Testis (tissue), 3 donors: ENCODE results near the gene ATP1B3. TPM values are rescaled to one million over a fixed set of nuclear protein-coding genes. Genes with fewer than 3 reads are reported as not detected.

Source experiments
- DNase-seq: peaks from one replicate; pipeline ENCODE4 v3.0.0-alpha.2; 2019
- H3K27ac ChIP-seq, 2 donors: fragments of 200-600 bp; sonication (generic); one replicate each; pipeline ENCODE4 v1.5.1; 2019
- H3K27me3 ChIP-seq: fragments of 200-600 bp; sonication (generic); one replicate; pipeline ENCODE4 v1.5.1; 2019
- H3K36me3 ChIP-seq: fragments of 200-600 bp; sonication (generic); one replicate; pipeline ENCODE4 v1.5.1; 2017; ENCODE audit warnings: low read depth; ENCODE audit errors: missing control alignments
- H3K4me1 ChIP-seq: fragments of 200-600 bp; sonication (generic); one replicate; pipeline ENCODE4 v1.5.1; 2019
- H3K4me3 ChIP-seq, 2 donors: fragments of 200-600 bp; sonication (generic); one replicate each; pipeline ENCODE4 v1.5.1; 2017 to 2019
- H3K9me3 ChIP-seq: fragments of 200-600 bp; sonication (generic); one replicate; pipeline ENCODE4 v1.5.1; 2017
- CTCF ChIP-seq, 3 experiments: fragments of 450-650 bp in 2 of 3; fragments of 200-600 bp in 1 of 3; sonication (generic) in 1 of 3; IDR thresholded peaks; one replicate each; pipeline ENCODE4 v1.5.1; 2016 to 2019; ENCODE audit warnings: antibody characterized with exemption in 3 of 3, mild to moderate bottlenecking in 2 of 3, moderate library complexity in 1 of 3
- POLR2A ChIP-seq: fragments of 450-650 bp; IDR thresholded peaks from one replicate; pipeline ENCODE4 v1.6.1; 2017; ENCODE audit warnings: antibody characterized with exemption, mild to moderate bottlenecking, moderate library complexity
- WGBS, 2 donors: methylation state at CpG; one replicate each; pipeline ENCODE4 v1.1.5; 2018; 5-methylcytosine and 5-hydroxymethylcytosine counted together
- intact Hi-C: fragments of 100-400 bp; cut with DNase I; formaldehyde crosslinking; loops from one replicate; pipeline ENCODE4 v1.15.1; 2023; ENCODE audit warnings: low total_unique reads
- polyA plus RNA-seq: library from polyadenylated mRNA; stranded (reverse); fragments of 350-450 nt; fragmentation: Illumina TruSeq; extraction: RNeasy Lipid Tissue Mini Kit (QIAGEN cat#74804); gene quantifications from one replicate; pipeline ENCODE4 v1.2.3, GENCODE V29; 2014; ENCODE audit warnings: low read depth, low replicate concordance; ENCODE audit not compliant: insufficient read depth
- total RNA-seq, 2 donors: library from RNA; depleted of rRNA; stranded (reverse); fragments of >200 nt; gene quantifications; one replicate each; pipeline ENCODE4 v1.2.3, GENCODE V29; 2016

The ATP1B3 gene
- total and polyA plus RNA-seq, 3 donors from 2014 or later, result 47.1 to 147 (median 79.5) TPM

GRCh38 chr3:141854599-141854998 lies 21.8 kb upstream of the ATP1B3 start:
- H3K36me3 ChIP-seq, result no peaks in the 10 kb centered on the region
- no peaks in the 10 kb centered on the region for H3K27me3 ChIP-seq
- DNase-seq, result no peak
- H3K4me3 ChIP-seq, result no peak overlapping the region
- TF ChIP-seq CTCF (IDR thresholded peaks at IDR 0.05) (no peak), POLR2A (no peak)
- intact Hi-C loops, result no loop called here
- 92 to 100% methylated on average over 1 of the region's 1 CpG for WGBS, 2 donors
- no peaks in the 10 kb centered on the region for H3K9me3 ChIP-seq
- H3K4me1 ChIP-seq, result no peaks in the 10 kb centered on the region
- no peak overlapping the region for H3K27ac ChIP-seq

- TF ChIP-seq POLR2A, result no peak
- no peak for TF ChIP-seq CTCF (IDR thresholded peaks at IDR 0.05)
- no peak for DNase-seq
- Histone ChIP-seq H3K27me3 (no peaks in the 10 kb centered on the region), H3K4me1 (no peaks in the 10 kb centered on the region), H3K9me3 (no peaks in the 10 kb centered on the region), H3K4me3 (no peak overlapping the region), H3K27ac (no peak overlapping the region), H3K36me3 (no peaks in the 10 kb centered on the region)
- WGBS, 2 donors, result 86 to 89% methylated on average over 2 of the region's 2 CpGs
- intact Hi-C loops, result no loop called here
Observed at GRCh38 chr3:141858312-141858711, 18.1 kb upstream of the ATP1B3 start.

GRCh38 chr3:141859651-141860050 lies 16.8 kb upstream of the ATP1B3 start:
- Histone ChIP-seq H3K4me1 (no peaks in the 10 kb centered on the region), H3K36me3 (no peaks in the 10 kb centered on the region), H3K9me3 (no peaks in the 10 kb centered on the region), H3K27me3 (no peaks in the 10 kb centered on the region), H3K4me3 (no peak overlapping the region), H3K27ac (no peak overlapping the region)
- 91% methylated on average over 4 of the region's 4 CpGs for WGBS, 2 donors
- no peak for DNase-seq
- intact Hi-C loops, result no loop called here
- TF ChIP-seq POLR2A, result no peak
- no peak for TF ChIP-seq CTCF (IDR thresholded peaks at IDR 0.05)

GRCh38 chr3:141860086-141860669 lies 16.3 kb upstream of the ATP1B3 start:
- intact Hi-C loops, result no loop called here
- Histone ChIP-seq H3K4me1 (no peaks in the 10 kb centered on the region), H3K27ac (no peak overlapping the region), H3K27me3 (no peaks in the 10 kb centered on the region), H3K9me3 (no peaks in the 10 kb centered on the region), H3K4me3 (no peak overlapping the region), H3K36me3 (no peaks in the 10 kb centered on the region)
- WGBS, 2 donors, result 85 to 90% methylated on average over 2 of the region's 2 CpGs
- no peak for DNase-seq
- TF ChIP-seq POLR2A, result no peak
- TF ChIP-seq CTCF (IDR thresholded peaks at IDR 0.05), result no peak
